Articular chondrocyte of knee joint (primary cell): ENCODE data around the gene LTB4R2. TPM values are rescaled to one million over a fixed set of nuclear protein-coding genes. Genes with fewer than 3 reads are reported as not detected.

Experiments used
- small RNA-seq: library from RNA; depleted of rRNA; stranded (forward); fragments of <200 nt; gene quantifications from one replicate; pipeline ENCODE3, GENCODE V24; 2012
- total RNA-seq: library from RNA; depleted of rRNA; stranded (reverse); fragments of >200 nt; gene quantifications from 2 replicates; pipeline ENCODE4 v1.2.3, GENCODE V29; 2012

Gene LTB4R2
- total RNA-seq: 3.5 and 5.5 TPM in 2 replicates

GRCh38 chr14:24309538-24310264 is at the start of gene LTB4R2:
TSS of gene LTB4R2 (plus strand) at chr14:24310140. CDS start at chr14:24310665, 525 bp downstream.

GRCh38 chr14:24262821-24263733 is 46.9 kb upstream of the LTB4R2 start, which contains the start of gene TGM1:
TSS of gene TGM1 (minus strand) at chr14:24263177. CDS start at chr14:24262352, 825 bp downstream.

GRCh38 chr14:24271134-24271833 is 38.7 kb upstream of the LTB4R2 start, which contains the start of gene RABGGTA:
TSS of gene RABGGTA (minus strand) at chr14:24271597. CDS start at chr14:24271115, 482 bp downstream.

GRCh38 chr14:24299255-24300191 is 10.4 kb upstream of the LTB4R2 start, which contains the start of the genes DHRS1 and NOP9:
TSS of gene DHRS1 (minus strand) at chr14:24299780. CDS start at chr14:24299106, 674 bp downstream.
TSS of gene NOP9 (plus strand) at chr14:24299850. CDS start at chr14:24299955, 105 bp downstream.

GRCh38 chr14:24307575-24308341 is 2.2 kb upstream of the LTB4R2 start, which contains the start of gene CIDEB:
TSS of gene CIDEB (minus strand) at chr14:24307977. CDS start at chr14:24307858, 119 bp downstream.

GRCh38 chr14:24310646-24311604 is 985 bp downstream of the LTB4R2 start, which contains the start of gene LTB4R:
TSS of gene LTB4R (plus strand) at chr14:24311502. CDS start at chr14:24315652, 4,150 bp downstream.

GRCh38 chr14:24334431-24335291 is 24.7 kb downstream of the LTB4R2 start, which contains the start of gene ADCY4:
TSS of gene ADCY4 (minus strand) at chr14:24335071. CDS start at chr14:24334652, 419 bp downstream.

GRCh38 chr14:24339284-24340151 is 29.6 kb downstream of the LTB4R2 start, which contains the start of gene RIPK3:
TSS of gene RIPK3 (minus strand) at chr14:24339991. CDS start at chr14:24339826, 165 bp downstream.

Small RNAs within 50 kb of the gene (small RNA-seq; reads per million reads assigned to genes)
- gene RF00026: not detected

Other genes starting within 250 kb of the LTB4R2 start
- gene CPNE6, start 238.6 kb upstream of the LTB4R2 start, total RNA-seq: under 0.01 TPM in 1 of 2 replicates, not detected in the other
- 26.2 and 33.6 TPM in 2 replicates for gene PCK2, start 215.8 kb upstream of the LTB4R2 start, total RNA-seq
- gene DCAF11, start 195.4 kb upstream of the LTB4R2 start, total RNA-seq: 53.7 and 56.6 TPM in 2 replicates
- gene NRL, start 195.2 kb upstream of the LTB4R2 start, total RNA-seq: 0.76 and 1.4 TPM in 2 replicates
- gene FITM1, start 179.5 kb upstream of the LTB4R2 start, total RNA-seq: 0.26 and 0.32 TPM in 2 replicates
- 104 and 119 TPM in 2 replicates for gene PSME1, start 173.9 kb upstream of the LTB4R2 start, total RNA-seq
- 9.5 and 11.9 TPM in 2 replicates for gene EMC9, start 168.5 kb upstream of the LTB4R2 start, total RNA-seq
- gene PSME2, start 163.5 kb upstream of the LTB4R2 start, total RNA-seq: 73.3 and 80.2 TPM in 2 replicates
- gene RNF31, start 162.6 kb upstream of the LTB4R2 start, total RNA-seq: 28.9 and 37.8 TPM in 2 replicates
- gene IRF9, start 148.9 kb upstream of the LTB4R2 start, total RNA-seq: 76.1 and 78.0 TPM in 2 replicates
- gene REC8, start 138.1 kb upstream of the LTB4R2 start, total RNA-seq: 1.3 and 1.8 TPM in 2 replicates
- 33.1 and 35.9 TPM in 2 replicates for gene IPO4, start 121.3 kb upstream of the LTB4R2 start, total RNA-seq
- 71.9 and 83.6 TPM in 2 replicates for gene TM9SF1, start 114.7 kb upstream of the LTB4R2 start, total RNA-seq
- 0.13 and 0.43 TPM in 2 replicates for gene TSSK4, start 104.4 kb upstream of the LTB4R2 start, total RNA-seq
- gene CHMP4A, start 96.7 kb upstream of the LTB4R2 start, total RNA-seq: 35.3 and 35.8 TPM in 2 replicates
- 18.8 and 21.6 TPM in 2 replicates for gene MDP1, start 94.1 kb upstream of the LTB4R2 start, total RNA-seq
- 104 and 115 TPM in 2 replicates for gene NEDD8, start 77.8 kb upstream of the LTB4R2 start, total RNA-seq
- gene GMPR2, start 77.2 kb upstream of the LTB4R2 start, total RNA-seq: 80.2 and 87.7 TPM in 2 replicates
- gene TINF2, start 67.5 kb upstream of the LTB4R2 start, total RNA-seq: 44.1 and 50.3 TPM in 2 replicates
- 1.1 and 1.6 TPM in 2 replicates for gene TGM1, start 47.0 kb upstream of the LTB4R2 start, total RNA-seq
- gene RABGGTA, start 38.5 kb upstream of the LTB4R2 start, total RNA-seq: 14.9 and 17.9 TPM in 2 replicates
- 11.9 and 12.6 TPM in 2 replicates for gene DHRS1, start 10.4 kb upstream of the LTB4R2 start, total RNA-seq
- gene NOP9, start 10.3 kb upstream of the LTB4R2 start, total RNA-seq: 15.8 and 17.8 TPM in 2 replicates
- gene CIDEB, start 2.2 kb upstream of the LTB4R2 start, total RNA-seq: 6.4 and 7.2 TPM in 2 replicates
- gene LTB4R, start 1.4 kb downstream of the LTB4R2 start, total RNA-seq: 1.9 and 2.4 TPM in 2 replicates
- 99.4 and 106 TPM in 2 replicates for gene ADCY4, start 24.9 kb downstream of the LTB4R2 start, total RNA-seq
- gene RIPK3, start 29.9 kb downstream of the LTB4R2 start, total RNA-seq: 180 and 256 TPM in 2 replicates
- gene NFATC4, start 58.0 kb downstream of the LTB4R2 start, total RNA-seq: 202 and 302 TPM in 2 replicates
- 14.0 and 14.4 TPM in 2 replicates for gene NYNRIN, start 88.9 kb downstream of the LTB4R2 start, total RNA-seq
- 6.1 and 7.5 TPM in 2 replicates for gene CBLN3, start 119.5 kb downstream of the LTB4R2 start, total RNA-seq
- gene KHNYN, start 119.8 kb downstream of the LTB4R2 start, total RNA-seq: 51.0 and 53.6 TPM in 2 replicates
- 13.4 and 15.2 TPM in 2 replicates for gene SDR39U1, start 132.6 kb downstream of the LTB4R2 start, total RNA-seq
- not detected in 2 replicates for gene CMA1, start 198.1 kb downstream of the LTB4R2 start, total RNA-seq